Fibroblast of mammary gland (primary cell): ENCODE data around the gene OPCML.

ENCODE experiments used
- DNase-seq: peaks from one replicate; pipeline ENCODE4 v3.0.0-alpha.2; 2010; ENCODE audit warnings: low read depth
- H3K4me3 ChIP-seq: 2 replicates; pipeline ENCODE4 v1.5.1; 2011; ENCODE audit warnings: low read depth, mild to moderate bottlenecking, low read length, moderate library complexity; ENCODE audit not compliant: control insufficient read depth
- CTCF ChIP-seq: conservative IDR thresholded peaks from 2 replicates; pipeline ENCODE4 v1.5.1; 2011; ENCODE audit warnings: low read depth, low read length, inconsistent platforms; ENCODE audit not compliant: control insufficient read depth, insufficient read depth

Gene OPCML

DNA sequence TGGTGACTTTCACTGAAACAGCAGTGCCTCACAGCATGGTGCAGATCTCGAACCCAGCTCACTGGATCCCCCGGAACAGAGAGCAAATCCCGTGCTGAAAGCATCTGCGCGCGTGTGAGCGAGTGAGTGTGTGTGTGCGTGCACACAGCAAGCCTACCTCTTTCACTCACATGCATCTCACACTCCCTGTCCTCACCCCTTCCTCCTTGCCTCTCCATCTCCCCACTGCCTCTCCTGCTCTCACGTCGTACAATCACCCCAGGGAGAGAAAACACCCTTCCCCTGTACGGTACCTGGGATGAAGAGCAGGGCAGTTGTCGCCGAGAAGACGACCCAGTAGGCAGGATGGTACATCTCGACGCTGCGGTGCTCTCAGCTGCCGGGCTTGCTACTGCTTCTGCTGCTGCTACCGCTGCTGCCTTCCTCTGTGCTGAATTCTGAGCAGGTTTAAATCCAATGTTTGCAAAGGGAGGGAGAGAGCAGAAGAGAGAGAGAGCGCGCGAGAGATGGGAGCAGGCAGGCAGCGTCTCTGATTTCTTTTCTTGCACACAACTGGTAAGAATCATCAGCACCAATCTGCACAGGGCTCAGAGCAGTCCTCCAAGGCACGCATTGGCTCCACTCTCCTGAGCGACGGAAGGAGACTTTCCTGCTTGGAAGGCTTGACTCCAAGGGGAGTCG is at the start of gene OPCML:
TSS of gene OPCML (minus strand) at position 531 of the 681 bp plus-strand sequence.
- TF ChIP-seq CTCF = no peak
- DNase-seq = no peak

GRCh38 chr11:133581091-133581490 is 48.8 kb upstream of the OPCML start:
- no peak for TF ChIP-seq CTCF
- H3K4me3 ChIP-seq = no peak overlapping the region
- DNase-seq = no peak

More for the DNA sequence above, at the start of gene OPCML:
- H3K4me3 ChIP-seq = no peak within 1 kb of the TSS

GRCh38 chr11:133579165-133580031 is 47.1 kb upstream of the OPCML start:
- H3K4me3 ChIP-seq = no peak overlapping the region
- no peak for TF ChIP-seq CTCF
- no peak for DNase-seq

DNA sequence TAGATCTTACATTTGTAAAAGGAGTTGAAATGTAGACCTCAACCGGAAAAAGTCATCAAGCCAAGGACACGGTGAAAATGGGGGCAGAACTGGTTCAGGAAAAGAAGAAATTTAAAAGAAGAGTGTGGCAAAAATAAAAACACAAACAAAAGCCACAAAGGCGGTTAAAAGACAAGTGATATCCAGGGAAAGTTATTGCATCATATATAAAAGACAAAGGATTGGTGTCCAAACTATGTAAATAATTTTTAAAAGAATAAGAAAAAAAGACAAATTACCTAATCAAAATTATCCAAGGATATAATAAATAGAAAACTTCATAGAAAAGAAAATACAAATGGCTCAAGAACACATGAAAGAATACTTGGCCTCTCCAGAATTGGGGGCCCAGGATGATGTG is 45.1 kb upstream of the OPCML start:
- H3K4me3 ChIP-seq = no peak overlapping the region
- TF ChIP-seq CTCF = no peak
- no peak for DNase-seq

- no peak for TF ChIP-seq CTCF
- H3K4me3 ChIP-seq = no peak overlapping the region
- DNase-seq = no peak
Measured at GRCh38 chr11:133576351-133576750, 44.0 kb upstream of the OPCML start.

GRCh38 chr11:133573081-133573480 is 40.8 kb upstream of the OPCML start:
- no peak for DNase-seq
- no peak for TF ChIP-seq CTCF
- H3K4me3 ChIP-seq = no peak overlapping the region
